Sciatic nerve (tissue), 2 donors: ENCODE measurements around the gene SRRD. TPM values are rescaled to one million over a fixed set of nuclear protein-coding genes. Genes with fewer than 3 reads are reported as not detected.

ENCODE experiments used
- ATAC-seq: fragments of 200-7000 bp; cut with Tn5 transposase; one replicate; pipeline ENCODE4 v1.9.1; 2020; ENCODE audit warnings: mild to moderate bottlenecking, moderate library complexity
- DNase-seq: peaks from one replicate; pipeline ENCODE4 v3.0.0-alpha.2; 2020; ENCODE audit warnings: low spot score
- intact Hi-C: fragments of 100-400 bp; cut with DNase I; formaldehyde crosslinking; loops from one replicate; pipeline ENCODE4 v1.14.2; 2022
- total RNA-seq: library from RNA; stranded (reverse); fragmentation: NEBNext Ultra II Directional; extraction: Animal tissue kit (Norgen Biotek cat#: 25700); gene quantifications from one replicate; pipeline ENCODE4 v1.2.1, GENCODE V29; 2021
- donor health status: DM: no; HTN: no; CAD: no.
- donor health status: DM: no; HTN: no; CAD: no.

Gene SRRD
- total RNA-seq, 1 donor from 2014 or later = 16.5 TPM

GRCh38 chr22:26450453-26451185, 33.1 kb upstream of the SRRD start:
- intact Hi-C loops = loop anchor here (10.0 kb wide), 1 partner anchor 56 kb away; no protein-coding TSS in a partner anchor

GRCh38 chr22:26452236-26453016, 31.3 kb upstream of the SRRD start:
- DNase-seq (no peak), ATAC-seq (no peak)
- intact Hi-C loops = loop anchor here (10.0 kb wide), 1 partner anchor 58 kb away; no protein-coding TSS in a partner anchor

More at GRCh38 chr22:26450453-26451185, 33.1 kb upstream of the SRRD start:
- DNase-seq (no peak), ATAC-seq (no peak)

- intact Hi-C loops = loop anchor here (10.0 kb wide), 1 partner anchor 58 kb away; no protein-coding TSS in a partner anchor
- ATAC-seq = no peak
- no peak for DNase-seq
Observed at GRCh38 chr22:26453216-26453615, 30.5 kb upstream of the SRRD start.

- DNase-seq = no peak
- intact Hi-C loops = loop anchor here (10.0 kb wide), 1 partner anchor 59 kb away; no protein-coding TSS in a partner anchor
- ATAC-seq = no peak
Observed at GRCh38 chr22:26453812-26454500, 29.7 kb upstream of the SRRD start.

DNA sequence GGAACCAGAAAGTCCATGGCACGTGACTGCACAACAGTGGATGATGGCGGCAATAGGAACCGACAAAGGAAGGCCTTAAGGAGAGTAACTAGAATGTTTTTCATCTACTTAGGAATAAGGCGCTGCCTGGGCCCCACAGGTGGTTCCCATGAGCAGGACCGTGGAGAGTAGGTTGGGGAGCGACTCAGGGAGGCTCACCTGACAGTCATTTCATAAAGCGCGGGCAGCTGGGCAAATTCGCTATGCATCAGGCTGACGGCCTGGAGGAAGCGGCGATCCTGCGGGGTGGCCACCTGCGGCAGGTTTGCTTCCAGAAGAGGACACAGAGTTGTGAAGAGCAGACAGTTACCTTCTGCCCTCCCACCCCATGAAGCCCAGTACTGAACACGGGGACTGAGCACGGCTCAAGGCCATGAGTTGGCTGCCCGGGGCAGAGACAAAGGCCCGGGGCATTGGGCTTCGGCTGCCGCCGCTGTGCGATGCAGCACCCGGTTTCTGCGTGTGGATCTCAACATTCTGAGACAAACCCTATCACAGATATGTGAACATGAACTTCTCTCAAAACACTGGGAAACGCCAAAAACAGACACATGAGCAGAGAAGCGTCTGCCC, 25.9 kb upstream of the SRRD start:
- intact Hi-C loops = loop anchor here (10.0 kb wide), 1 partner anchor 63 kb away; no protein-coding TSS in a partner anchor
- no peak for DNase-seq
- ATAC-seq = no peak

- ATAC-seq (no peak), DNase-seq (no peak)
- intact Hi-C loops = no loop called here
Observed at GRCh38 chr22:26460202-26460601, 23.5 kb upstream of the SRRD start.

- peak; percentile 57 for ATAC-seq
- DNase-seq = peak; percentile 81
- intact Hi-C loops = no loop called here
Observed at GRCh38 chr22:26461188-26461810, 22.4 kb upstream of the SRRD start.

GRCh38 chr22:26462051-26462450, 21.6 kb upstream of the SRRD start:
- intact Hi-C loops = no loop called here
- ATAC-seq (no peak), DNase-seq (no peak)

DNA sequence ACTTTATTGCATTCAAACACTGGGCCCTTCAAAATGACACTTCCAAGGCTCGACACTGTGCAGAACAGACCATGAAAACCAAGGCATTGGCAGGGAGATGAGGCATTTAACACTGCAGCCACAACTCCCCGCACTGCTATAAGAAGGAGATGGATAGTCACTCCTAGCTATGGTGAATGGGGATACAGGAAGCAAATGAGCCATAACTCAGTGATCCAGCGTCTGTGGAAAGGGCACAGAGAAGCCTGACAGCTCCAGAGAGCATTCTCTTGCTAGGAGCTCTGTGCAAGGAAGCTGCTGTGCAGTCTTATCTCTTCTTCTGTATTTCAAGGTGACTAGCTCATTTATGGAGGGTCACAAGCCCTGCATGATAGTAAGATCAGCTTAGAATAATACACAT, 21.0 kb upstream of the SRRD start:
- intact Hi-C loops = no loop called here
- DNase-seq = no peak
- ATAC-seq = no peak

- intact Hi-C loops = no loop called here
- ATAC-seq = peak; percentile 44
- no peak for DNase-seq
Observed at GRCh38 chr22:26463101-26463661, 20.5 kb upstream of the SRRD start.

GRCh38 chr22:26463688-26464087, 20.0 kb upstream of the SRRD start:
- peak; percentile 40 for ATAC-seq
- intact Hi-C loops = no loop called here
- DNase-seq = no peak

- ATAC-seq = peak; percentile 72
- intact Hi-C loops = no loop called here
- DNase-seq = peak; percentile 71
Observed at GRCh38 chr22:26464312-26464711, 19.4 kb upstream of the SRRD start.

- DNase-seq (no peak), ATAC-seq (no peak)
- intact Hi-C loops = no loop called here
Observed at GRCh38 chr22:26466196-26466595, 17.5 kb upstream of the SRRD start.

GRCh38 chr22:26470807-26471206, 12.9 kb upstream of the SRRD start:
- ATAC-seq = no peak

GRCh38 chr22:26471522-26471921, 12.2 kb upstream of the SRRD start:
- no peak for DNase-seq
- intact Hi-C loops = no loop called here
- ATAC-seq = no peak

More at GRCh38 chr22:26470807-26471206, 12.9 kb upstream of the SRRD start:
- intact Hi-C loops = no loop called here
- DNase-seq = no peak

DNA sequence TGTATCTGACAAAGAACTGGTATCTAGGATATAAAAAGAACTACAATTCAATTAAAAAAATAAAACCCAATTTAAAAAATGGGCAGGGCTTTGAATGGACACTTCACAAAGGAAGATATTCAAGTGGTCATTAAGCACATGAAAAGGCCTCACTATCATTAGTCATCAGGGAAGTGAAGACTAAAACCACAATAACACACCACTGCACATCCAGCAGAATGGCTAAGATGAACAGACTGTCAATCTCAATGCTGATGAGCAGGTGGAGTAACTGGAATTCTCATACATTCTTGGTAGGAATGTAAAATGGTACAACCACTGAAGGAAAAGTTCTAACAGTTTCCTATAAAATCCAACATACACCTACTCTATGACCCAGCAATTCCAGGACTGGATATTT, 9.0 kb upstream of the SRRD start:
- no peak for DNase-seq
- no peak for ATAC-seq
- intact Hi-C loops = no loop called here

DNA sequence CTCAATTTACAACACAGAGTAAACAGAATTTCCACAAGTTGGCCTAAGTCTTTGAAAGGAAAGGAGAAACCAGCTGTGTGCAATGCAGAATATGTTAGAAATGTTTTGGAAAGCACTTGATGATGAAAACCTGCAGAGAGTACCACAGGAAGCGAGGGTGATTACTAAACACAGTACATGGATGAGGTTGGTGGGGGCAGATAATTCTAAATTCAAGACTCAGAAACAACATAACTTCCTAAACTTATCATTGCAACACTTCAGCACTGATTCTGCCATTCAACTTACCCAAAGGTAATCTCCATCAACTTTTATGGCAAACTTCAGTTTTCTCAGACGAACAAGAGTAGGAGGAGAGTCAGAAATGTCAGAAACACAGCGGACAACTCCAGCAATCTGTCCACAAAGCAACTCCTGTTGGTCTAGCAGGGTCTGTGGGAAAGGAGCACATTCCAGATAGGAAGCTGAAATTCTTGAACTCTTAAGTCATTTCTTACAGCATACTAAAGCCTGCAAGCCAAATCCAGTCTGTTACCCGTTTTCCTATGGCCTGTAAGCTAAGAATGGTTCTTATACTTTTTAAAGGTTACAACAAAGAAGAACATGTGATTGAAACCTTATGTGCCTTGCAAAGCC, 6.9 kb upstream of the SRRD start:
- ATAC-seq = no peak

DNA sequence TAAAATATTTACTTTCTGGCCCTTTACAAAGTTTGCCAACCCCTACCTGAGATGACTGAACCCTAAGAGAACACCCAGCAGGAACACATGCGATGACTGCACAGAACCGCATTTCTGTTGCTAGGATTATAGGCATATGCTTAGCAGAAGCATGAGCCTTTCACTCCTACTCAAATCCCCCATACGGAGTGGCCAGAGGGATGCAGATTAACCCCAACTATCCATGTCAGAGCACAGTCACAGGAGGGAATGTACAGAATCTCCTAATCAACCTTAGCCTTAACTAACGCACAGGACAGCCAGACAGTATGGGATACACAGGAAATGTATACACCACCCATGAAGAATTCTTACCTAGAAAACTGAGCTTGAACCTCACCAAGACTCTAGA, 6.3 kb upstream of the SRRD start:
- DNase-seq (no peak), ATAC-seq (no peak)
- intact Hi-C loops = no loop called here

More for the DNA sequence above, 6.9 kb upstream of the SRRD start:
- DNase-seq = no peak
- intact Hi-C loops = no loop called here
